Activated CD4-positive, CD25-positive, alpha-beta regulatory T cell treated with anti-CD3 and anti-CD28 coated beads, Interleukin-2, amount 50 U/mL, for 72 hours (primary cell): ENCODE results near the gene LRRC63.

Source experiments
- DNase-seq: peaks from one replicate; pipeline ENCODE4 v3.0.0; 2021

The LRRC63 gene

GRCh38 chr13:46313432-46314257 is 101.9 kb downstream of the LRRC63 start:
- DNase-seq: no peak

GRCh38 chr13:46314587-46314986 is 102.9 kb downstream of the LRRC63 start:
- no peak for DNase-seq

- no peak for DNase-seq
These were observed 103.3 kb downstream of the LRRC63 start for GRCh38 chr13:46315036-46315435.

GRCh38 chr13:46315491-46316075 is 103.9 kb downstream of the LRRC63 start:
- DNase-seq: no peak

- no peak for DNase-seq
These were observed 105.4 kb downstream of the LRRC63 start for GRCh38 chr13:46317120-46317519.

GRCh38 chr13:46318986-46319385 is 107.3 kb downstream of the LRRC63 start:
- DNase-seq: no peak

GRCh38 chr13:46320406-46320805 is 108.7 kb downstream of the LRRC63 start:
- no peak for DNase-seq

- no peak for DNase-seq
These were observed 109.1 kb downstream of the LRRC63 start for GRCh38 chr13:46320821-46321220.

GRCh38 chr13:46321494-46322225 is 109.9 kb downstream of the LRRC63 start:
- peak; percentile 57 for DNase-seq

- no peak for DNase-seq
These were observed 113.2 kb downstream of the LRRC63 start for GRCh38 chr13:46324976-46325375.
